Right lobe of liver (tissue), 6 donors: ENCODE data around the gene MPZ. TPM values are rescaled to one million over a fixed set of nuclear protein-coding genes. Genes with fewer than 3 reads are reported as not detected.
"Not testable (repeated sequence)": the region's sequence is repeated elsewhere in the genome, so short reads cannot be mapped to it uniquely, and the experiment has no call there.

Experiments used
- ATAC-seq, 4 donors: fragments of 200-7000 bp; cut with Tn5 transposase; one replicate each; pipeline ENCODE4 v1.9.1; 2020; ENCODE audit warnings: mild to moderate bottlenecking in 4 of 4, moderate library complexity in 4 of 4
- DNase-seq, 3 donors: peaks; one replicate each; pipeline ENCODE4 v3.0.0-alpha.2; 2020
- H3K27ac ChIP-seq, 3 donors: fragments of 200-600 bp; one replicate each; pipeline ENCODE4 v1.8.0; 2022
- H3K27me3 ChIP-seq, 2 donors: fragments of 200-600 bp; one replicate each; pipeline ENCODE4 v1.8.0; 2022
- H3K36me3 ChIP-seq, 4 donors: fragments of 200-600 bp; sonication (generic) in 1 of 4; one replicate each; pipeline versions ENCODE4 v1.5.1 to v1.8.0; 2017 to 2022; ENCODE audit warnings: control low read depth in 1 of 4
- H3K4me1 ChIP-seq, 4 donors: fragments of 200-600 bp; sonication (generic) in 1 of 4; one replicate each; pipeline versions ENCODE4 v1.5.1 to v1.8.0; 2017 to 2022; ENCODE audit warnings: control low read depth in 1 of 4
- H3K4me3 ChIP-seq, 3 donors: fragments of 200-600 bp; one replicate each; pipeline ENCODE4 v1.8.0; 2022
- H3K9me3 ChIP-seq, 4 donors: fragments of 200-600 bp; sonication (generic) in 1 of 4; one replicate each; pipeline versions ENCODE4 v1.5.1 to v1.8.0; 2017 to 2022; ENCODE audit warnings: control low read depth in 1 of 4
- CTCF ChIP-seq, 4 donors: fragments of 200-600 bp in 3 of 4; fragments of 450-650 bp in 1 of 4; IDR thresholded peaks; one replicate each; pipeline versions ENCODE4 v1.5.1 to v1.8.0; 2016 to 2022; ENCODE audit warnings: antibody characterized with exemption in 4 of 4, mild to moderate bottlenecking in 2 of 4
- POLR2A ChIP-seq: fragments of 450-650 bp; IDR thresholded peaks from one replicate; pipeline ENCODE4 v1.6.1; 2017; ENCODE audit warnings: antibody characterized with exemption, mild to moderate bottlenecking
- WGBS: methylation state at CpG from one replicate; pipeline ENCODE4 v1.1.6; 2018; ENCODE audit warnings: low coverage, low lambda C conversion rate; ENCODE audit not compliant: insufficient coverage; ENCODE audit errors: missing lambda C conversion rate; 5-methylcytosine and 5-hydroxymethylcytosine counted together
- intact Hi-C, 2 donors: fragments of 100-400 bp; cut with DNase I; formaldehyde crosslinking; loops; one replicate each; pipeline versions ENCODE4 v1.11.2 to v1.14.1; 2022
- total RNA-seq, 6 experiments: library from RNA; depleted of rRNA in 2 of 6; stranded (reverse); fragments of >200 nt in 2 of 6; fragmentation: NEBNext Ultra II Directional in 3 of 6; extraction: Animal tissue kit (Norgen Biotek cat#: 25700) in 3 of 6; gene quantifications; one replicate each; pipeline versions ENCODE4 v1.1.0 to v1.2.4, GENCODE V29; 2016 to 2023
- donor health status: DM: no; HTN: yes; CAD: no.
- donor health status: DM: no; HTN: no; CAD: no.
- donor health status: DM: no; HTN: no; CAD: no.
- donor health status: DM: no; HTN: yes; CAD: no.
- donor health status: DM: no; HTN: yes; CAD: no.

The MPZ gene
- total RNA-seq, 6 experiments from 2014 or later, result 2.1 to 14.3 (median 6.5) TPM

GRCh38 chr1:161258439-161259344 lies 51.1 kb downstream of the MPZ start, which contains the start of gene PCP4L1:
Gene PCP4L1, plus strand, starts transcription at chr1:161258745. Its CDS starts 230 bp downstream, at chr1:161258975.
- ATAC-seq (peak; percentile 95 to 98 (median 98)), DNase-seq (peak; percentile 78 to 88 (median 84))
- intact Hi-C loops, result no loop called here
- H3K4me1 ChIP-seq, result peaks cover 0 to 38% (median 0%) of the 10 kb centered on the region in 4 donors
- no peaks in the 10 kb centered on the region for H3K27me3 ChIP-seq
- H3K9me3 ChIP-seq, result no peaks in the 10 kb centered on the region
- WGBS, result 2% methylated on average over 26 of the region's 62 CpGs
- H3K36me3 ChIP-seq, result no peaks in the 10 kb centered on the region
- peak within 1 kb of the TSS in 1 of 3 donors; percentile 44 for H3K27ac ChIP-seq
- TF ChIP-seq POLR2A (peak; percentile 68), CTCF (IDR thresholded peaks at IDR 0.05) (no peak)
- peak within 1 kb of the TSS; percentile 56 to 75 (median 64) for H3K4me3 ChIP-seq

- not testable (repeated sequence) for DNase-seq, H3K27me3 ChIP-seq, ATAC-seq
Observed at GRCh38 chr1:161257109-161257508, 52.7 kb downstream of the MPZ start.

GRCh38 chr1:161255955-161256520 lies 53.7 kb downstream of the MPZ start:
- peak overlapping the region in 1 of 3 donors; percentile 4 for H3K4me3 ChIP-seq
- not testable (repeated sequence) for H3K27me3 ChIP-seq
- 28% methylated on average over 4 of the region's 4 CpGs for WGBS

More at GRCh38 chr1:161257109-161257508, 52.7 kb downstream of the MPZ start:
- intact Hi-C loops, H3K36me3 ChIP-seq, H3K9me3 ChIP-seq, H3K4me3 ChIP-seq: not testable (repeated sequence)
- Histone ChIP-seq H3K4me1 (peaks cover 0 to 38% (median 0%) of the 10 kb centered on the region in 4 donors), H3K27ac (peak overlapping the region in 1 of 3 donors; percentile 76)
- WGBS, result 100% methylated on average over 3 of the region's 5 CpGs

GRCh38 chr1:161255302-161255701 lies 54.5 kb downstream of the MPZ start:
- intact Hi-C loops, H3K36me3 ChIP-seq, H3K9me3 ChIP-seq, H3K27me3 ChIP-seq: not testable (repeated sequence)
- DNase-seq (peak in 1 of 3 donors; percentile 76), ATAC-seq (peak in 1 of 4 donors; percentile 6)
- 39% methylated on average over 5 of the region's 5 CpGs for WGBS
- Histone ChIP-seq H3K4me1 (peaks cover 0 to 24% (median 0%) of the 10 kb centered on the region in 4 donors), H3K27ac (peak overlapping the region in 2 of 3 donors; percentile 75 to 76), H3K4me3 (peak overlapping the region in 1 of 3 donors; percentile 16)

More at GRCh38 chr1:161255955-161256520, 53.7 kb downstream of the MPZ start:
- H3K9me3 ChIP-seq, intact Hi-C loops, ATAC-seq, H3K36me3 ChIP-seq, DNase-seq: not testable (repeated sequence)
- Histone ChIP-seq H3K27ac (peak overlapping the region in 2 of 3 donors; percentile 75 to 76), H3K4me1 (peaks cover 0 to 32% (median 0%) of the 10 kb centered on the region in 4 donors)

Other genes starting within 250 kb of the MPZ start
- gene ARHGAP30, start 240.1 kb downstream of the MPZ start, total RNA-seq, result 1 to 10 TPM; 2.8 to 7.4 (median 3.6) TPM
- gene NECTIN4, start 220.4 kb downstream of the MPZ start, total RNA-seq, result not detected
- gene KLHDC9, start 211.6 kb downstream of the MPZ start, total RNA-seq, result 1 to 10 TPM; 1.4 to 6.8 (median 2.9) TPM
- gene PFDN2, start 191.9 kb downstream of the MPZ start, total RNA-seq, result 10 to 100 TPM; 16.6 to 37.5 (median 25.8) TPM
- gene NIT1, start 191.9 kb downstream of the MPZ start, total RNA-seq, result 10 to 100 TPM; 36.9 to 67.8 (median 45.8) TPM
- 10 to 100 TPM; 13.8 to 22.0 (median 16.6) TPM for gene DEDD, start 177.3 kb downstream of the MPZ start, total RNA-seq
- 10 to 100 TPM; 24.6 to 37.7 (median 35.3) TPM for gene UFC1, start 156.0 kb downstream of the MPZ start, total RNA-seq
- gene USP21, start 150.5 kb downstream of the MPZ start, total RNA-seq, result 10 to 100 TPM in 1 of 6 experiments, 1 to 10 TPM in 5; 6.9 to 11.1 (median 8.8) TPM
- gene PPOX, start 143.5 kb downstream of the MPZ start, total RNA-seq, result 10 to 100 TPM in 1 of 6 experiments, 1 to 10 TPM in 5; 7.6 to 14.3 (median 9.5) TPM
- gene B4GALT3, start 132.5 kb downstream of the MPZ start, total RNA-seq, result 10 to 100 TPM; 10.9 to 21.1 (median 13.1) TPM
- 10 to 100 TPM in 1 of 6 experiments, 1 to 10 TPM in 3, under 1 TPM in 2; 0.29 to 11.0 (median 2.1) TPM for gene ADAMTS4, start 110.9 kb downstream of the MPZ start, total RNA-seq
- 100 to 1,000 TPM in 5 of 6 experiments, 10 to 100 TPM in 1; 91.1 to 157 (median 107) TPM for gene NDUFS2, start 107.6 kb downstream of the MPZ start, total RNA-seq
- gene FCER1G, start 94.7 kb downstream of the MPZ start, total RNA-seq, result 10 to 100 TPM; 11.5 to 54.0 (median 19.0) TPM
- gene APOA2, start 86.3 kb downstream of the MPZ start, total RNA-seq, result over 10,000 TPM in 2 of 6 experiments, 1,000 to 10,000 TPM in 4; 3,802 to 16,527 (median 7,524) TPM
- 10 to 100 TPM in 3 of 6 experiments, 1 to 10 TPM in 3; 4.3 to 18.5 (median 8.1) TPM for gene TOMM40L, start 83.9 kb downstream of the MPZ start, total RNA-seq
- gene NR1I3, start 71.8 kb downstream of the MPZ start, total RNA-seq, result 100 to 1,000 TPM in 3 of 6 experiments, 10 to 100 TPM in 3; 24.1 to 169 (median 85.7) TPM
- gene PCP4L1, start 51.2 kb downstream of the MPZ start, total RNA-seq, result 1 to 10 TPM; 1.3 to 6.0 (median 2.9) TPM
- 100 to 1,000 TPM; 167 to 282 (median 235) TPM for gene SDHC, start 4.4 kb upstream of the MPZ start, total RNA-seq
- gene CFAP126, start 57.9 kb upstream of the MPZ start, total RNA-seq, result not detected
- 10 to 100 TPM in 3 of 6 experiments, 1 to 10 TPM in 3; 4.7 to 22.1 (median 13.6) TPM for gene FCGR2A, start 195.5 kb upstream of the MPZ start, total RNA-seq
- 1 to 10 TPM in 4 of 6 experiments, under 1 TPM in 2; 0.59 to 3.1 (median 1.6) TPM for gene HSPA6, start 214.6 kb upstream of the MPZ start, total RNA-seq
- gene FCGR3A, start 239.8 kb upstream of the MPZ start, total RNA-seq, result 100 to 1,000 TPM in 1 of 6 experiments, 10 to 100 TPM in 5; 17.6 to 127 (median 31.2) TPM